A172 (cell line): ENCODE data around the gene EXD3. TPM values are rescaled to one million over a fixed set of nuclear protein-coding genes. Genes with fewer than 3 reads are reported as not detected.

ENCODE experiments used
- DNase-seq: peaks from one replicate; pipeline ENCODE4 v3.0.0-alpha.2; 2015; ENCODE audit warnings: low spot score
- total RNA-seq: library from RNA; depleted of rRNA; stranded (reverse); fragments of >200 nt; shearing (Covaris generic); gene quantifications from 2 replicates; pipeline ENCODE4 v1.2.3, GENCODE V29; 2014

The EXD3 gene
- total RNA-seq, 1 experiment from 2014 or later: 3.4 TPM

DNA sequence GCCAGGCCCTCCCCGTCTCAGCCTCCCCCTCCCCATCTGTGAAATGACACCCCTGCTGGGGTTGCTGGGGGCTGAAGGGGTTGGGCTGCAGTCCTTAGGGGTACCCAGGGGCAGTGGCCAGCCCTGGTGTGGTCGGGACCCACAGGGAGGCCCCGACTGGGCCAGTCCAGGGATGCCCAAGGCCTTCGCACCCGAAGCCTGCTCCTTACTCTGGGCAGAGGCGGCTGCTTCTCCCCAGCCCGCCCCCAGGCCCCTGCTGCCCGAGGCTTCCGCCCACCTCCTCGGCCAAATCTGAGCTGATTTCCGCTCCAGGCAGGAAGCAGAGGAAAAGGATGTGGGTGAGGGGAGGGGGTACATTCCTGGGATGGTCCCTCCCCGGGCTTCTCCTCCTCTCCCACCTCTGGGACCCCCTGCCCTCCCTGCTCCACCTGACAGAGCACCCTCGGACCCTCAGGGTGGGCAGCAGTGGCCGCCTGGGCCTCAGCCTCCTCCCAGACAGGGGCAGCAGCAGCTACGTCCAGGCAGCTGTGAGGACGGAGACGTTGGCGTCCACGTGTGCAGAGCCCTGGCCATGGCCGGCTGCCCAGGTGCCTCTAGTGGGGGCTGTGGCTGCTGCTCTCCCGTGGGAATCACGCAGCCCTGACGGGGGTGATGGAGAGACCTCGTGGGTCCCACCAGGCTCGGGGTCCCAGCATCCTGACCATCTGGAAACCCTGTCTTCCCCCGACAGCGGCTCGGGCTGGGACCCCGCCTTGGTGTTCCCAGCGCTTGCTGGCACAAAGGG is 116.7 kb downstream of the EXD3 start:
- DNase-seq: no peak

- DNase-seq: no peak
These were observed 117.2 kb downstream of the EXD3 start for GRCh38 chr9:137305798-137306065.

- no peak for DNase-seq
These were observed 117.7 kb downstream of the EXD3 start for GRCh38 chr9:137305060-137305797.

GRCh38 chr9:137304383-137305059 is 118.4 kb downstream of the EXD3 start:
- DNase-seq: no peak

- DNase-seq: no peak
These were observed 119.0 kb downstream of the EXD3 start for GRCh38 chr9:137303893-137304382.

DNA sequence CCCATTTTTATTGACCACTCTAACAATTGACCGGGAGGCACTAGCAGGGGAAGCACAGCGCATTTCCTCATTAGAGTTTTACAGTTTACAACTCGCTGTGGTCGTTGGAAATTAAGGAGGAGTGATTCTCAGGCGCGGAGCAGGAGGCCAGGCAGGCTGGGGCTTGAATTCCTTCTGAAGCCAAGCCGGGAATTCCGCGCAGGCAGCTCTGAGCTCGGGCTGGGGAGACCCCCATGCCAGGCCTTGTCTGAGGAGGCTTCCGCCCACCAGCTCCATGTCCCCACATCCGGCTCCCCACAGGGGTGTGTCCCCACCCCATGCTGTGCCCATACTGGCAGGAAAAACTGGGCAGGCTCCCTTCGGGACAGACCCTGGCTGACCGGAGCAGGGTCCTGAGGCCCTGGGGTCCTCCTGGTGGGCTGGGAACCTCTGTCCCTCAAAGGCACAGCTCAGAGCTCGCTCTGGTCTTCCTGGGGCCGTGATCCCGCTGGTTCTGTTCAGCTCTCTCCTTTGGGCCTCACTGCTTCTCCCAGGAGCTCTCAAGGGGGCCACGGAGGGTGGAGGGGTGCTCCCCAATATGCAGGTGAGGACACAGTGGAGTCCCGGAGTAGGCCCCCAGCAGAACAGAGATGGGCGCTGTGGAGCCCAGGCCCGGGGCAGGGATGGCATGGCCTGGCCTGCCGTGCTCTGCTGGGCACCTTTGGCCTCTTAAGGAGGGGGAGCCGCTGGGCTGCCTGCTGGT is 119.6 kb downstream of the EXD3 start:
- DNase-seq: no peak

- peak; percentile 50 for DNase-seq
These were observed 120.4 kb downstream of the EXD3 start for GRCh38 chr9:137302449-137303150.

GRCh38 chr9:137302118-137302448 is 120.9 kb downstream of the EXD3 start, which contains the start of gene NRARP:
TSS of gene NRARP (minus strand) at chr9:137302271. CDS start at chr9:137301928, 343 bp downstream.
- DNase-seq: peak; percentile 53

- no peak for DNase-seq
These were observed 121.6 kb downstream of the EXD3 start for GRCh38 chr9:137301081-137301947.

- no peak for DNase-seq
These were observed 122.3 kb downstream of the EXD3 start for GRCh38 chr9:137300567-137301080.

GRCh38 chr9:137299938-137300337 is 123.0 kb downstream of the EXD3 start:
- no peak for DNase-seq

- no peak for DNase-seq
These were observed 123.8 kb downstream of the EXD3 start for GRCh38 chr9:137299203-137299565.

DNA sequence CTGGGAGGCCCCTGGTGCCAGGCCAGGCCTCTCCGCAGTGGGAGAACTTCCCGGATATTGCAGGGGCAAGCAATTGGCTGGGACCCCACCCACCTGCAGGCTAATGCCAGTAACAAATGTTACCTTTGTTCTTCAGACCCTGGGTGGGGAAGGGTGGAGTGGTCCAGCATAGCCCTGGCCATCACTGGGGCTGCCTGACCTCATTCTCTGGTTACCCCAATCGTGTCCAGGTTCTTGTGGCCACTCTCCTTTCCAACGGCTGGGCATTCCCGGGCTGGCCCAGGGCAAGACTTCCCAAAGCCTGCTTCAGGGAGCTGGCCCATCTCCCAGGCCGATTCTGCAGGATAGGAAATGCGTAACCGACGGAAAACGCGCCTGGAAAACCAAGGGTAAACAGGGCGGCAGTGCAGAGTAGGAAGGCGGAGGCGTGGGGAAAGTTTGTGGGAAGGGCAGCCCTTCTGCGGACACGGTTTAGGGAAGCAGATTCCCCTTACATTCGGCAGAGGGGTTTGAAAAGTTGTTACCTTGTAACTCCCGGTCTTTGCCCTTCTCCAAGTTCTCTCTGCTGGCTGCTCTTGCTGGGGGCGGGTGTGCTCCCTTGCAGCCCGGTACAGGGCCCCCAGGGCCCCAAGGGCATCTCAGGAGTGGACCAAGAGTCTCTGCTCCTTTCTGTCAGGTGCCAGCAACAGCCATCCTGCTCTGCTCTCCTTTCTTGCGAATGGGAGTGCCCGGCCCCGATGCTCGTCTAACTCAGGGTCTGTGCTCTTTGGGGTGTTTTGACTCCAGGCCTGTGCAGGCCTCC is 124.4 kb downstream of the EXD3 start:
- DNase-seq: no peak

DNA sequence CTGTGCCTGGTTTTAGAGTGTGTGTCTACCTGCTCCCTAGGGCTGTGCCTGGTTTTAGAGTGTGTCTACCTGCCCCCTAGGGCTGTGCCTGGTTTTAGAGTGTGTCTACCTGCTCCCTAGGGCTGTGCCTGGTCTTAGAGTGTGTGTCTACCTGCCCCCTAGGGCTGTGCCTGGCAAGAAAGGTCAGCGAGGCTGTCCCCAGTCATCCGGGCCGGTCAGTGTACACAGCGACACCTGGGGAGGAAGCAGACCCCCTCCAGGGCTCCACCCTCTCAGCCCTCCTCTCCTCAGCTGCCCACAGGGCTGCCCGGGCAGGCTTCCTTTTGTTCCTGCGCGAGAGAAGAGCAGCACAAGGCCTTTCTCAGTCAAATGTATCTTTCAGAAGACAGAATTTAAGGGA is 125.0 kb downstream of the EXD3 start:
- no peak for DNase-seq

- no peak for DNase-seq
These were observed 126.0 kb downstream of the EXD3 start for GRCh38 chr9:137296670-137297664.

GRCh38 chr9:137295849-137296669 is 126.9 kb downstream of the EXD3 start:
- DNase-seq: no peak

- DNase-seq: no peak
These were observed 127.6 kb downstream of the EXD3 start for GRCh38 chr9:137295238-137295811.
